Measurements from ENCODE around the gene PPOX.

GRCh38 chr1:161166669-161167548 is 683 bp downstream of the PPOX start:
- TF ChIP-seq POLR2A (IDR thresholded peaks at IDR 0.05) (no peak), CTCF (IDR thresholded peaks at IDR 0.05) (no peak)
